GM12864 (cell line): ENCODE measurements around the gene CACNG5.

ENCODE experiments used
- DNase-seq: peaks from one replicate; pipeline ENCODE4 v3.0.0-alpha.2; 2011; ENCODE audit warnings: low read depth
- H3K4me3 ChIP-seq: 2 replicates; pipeline ENCODE4 v1.5.1; 2011; ENCODE audit warnings: mild to moderate bottlenecking, low read depth, low read length, control low read depth
- CTCF ChIP-seq: IDR thresholded peaks from 2 replicates; pipeline ENCODE4 v1.5.1; 2011; ENCODE audit warnings: low read depth, mild to moderate bottlenecking, moderate library complexity, low read length, control low read depth, inconsistent platforms; ENCODE audit errors: missing control alignments

CACNG5 gene

GRCh38 chr17:66923886-66924285, 89.0 kb downstream of the CACNG5 start:
- no peak for DNase-seq
- H3K4me3 ChIP-seq = no peak overlapping the region
- no peak for TF ChIP-seq CTCF

- no peak for DNase-seq
These were observed 91.0 kb downstream of the CACNG5 start for GRCh38 chr17:66925811-66926500.

GRCh38 chr17:66928949-66929348, 94.0 kb downstream of the CACNG5 start:
- no peak overlapping the region for H3K4me3 ChIP-seq
- no peak for TF ChIP-seq CTCF
- DNase-seq = no peak

More at GRCh38 chr17:66925811-66926500, 91.0 kb downstream of the CACNG5 start:
- no peak overlapping the region for H3K4me3 ChIP-seq
- no peak for TF ChIP-seq CTCF

- H3K4me3 ChIP-seq = no peak overlapping the region
- DNase-seq = no peak
- no peak for TF ChIP-seq CTCF
These were observed 94.7 kb downstream of the CACNG5 start for GRCh38 chr17:66929591-66929990.

- no peak overlapping the region for H3K4me3 ChIP-seq
- DNase-seq = no peak
- no peak for TF ChIP-seq CTCF
These were observed 96.0 kb downstream of the CACNG5 start for GRCh38 chr17:66930933-66931332.

GRCh38 chr17:66932311-66932710, 97.4 kb downstream of the CACNG5 start:
- no peak for DNase-seq
- no peak for TF ChIP-seq CTCF

GRCh38 chr17:66934040-66934439, 99.1 kb downstream of the CACNG5 start:
- H3K4me3 ChIP-seq = no peak overlapping the region
- TF ChIP-seq CTCF = no peak
- no peak for DNase-seq

More at GRCh38 chr17:66932311-66932710, 97.4 kb downstream of the CACNG5 start:
- no peak overlapping the region for H3K4me3 ChIP-seq
